CD4-positive, alpha-beta T cell treated with Interleukin-12 subunit alpha and Interleukin-12 subunit beta, for 1 hour (primary cell): ENCODE data around the gene ST6GALNAC6.

ENCODE experiments used
- DNase-seq: peaks from one replicate; pipeline ENCODE4 v3.0.0-alpha.2; 2020

ST6GALNAC6 gene

GRCh38 chr9:127931092-127931881, 31.9 kb upstream of the ST6GALNAC6 start:
- peak; percentile 41 for DNase-seq

GRCh38 chr9:127930231-127931091, 31.1 kb upstream of the ST6GALNAC6 start, which contains the start of gene PIP5KL1:
Gene PIP5KL1, minus strand, starts transcription at chr9:127930777. Its CDS starts 25 bp downstream, at chr9:127930752.
- peak; percentile 74 for DNase-seq

GRCh38 chr9:127929625-127929979, 30.2 kb upstream of the ST6GALNAC6 start:
- no peak for DNase-seq

DNA sequence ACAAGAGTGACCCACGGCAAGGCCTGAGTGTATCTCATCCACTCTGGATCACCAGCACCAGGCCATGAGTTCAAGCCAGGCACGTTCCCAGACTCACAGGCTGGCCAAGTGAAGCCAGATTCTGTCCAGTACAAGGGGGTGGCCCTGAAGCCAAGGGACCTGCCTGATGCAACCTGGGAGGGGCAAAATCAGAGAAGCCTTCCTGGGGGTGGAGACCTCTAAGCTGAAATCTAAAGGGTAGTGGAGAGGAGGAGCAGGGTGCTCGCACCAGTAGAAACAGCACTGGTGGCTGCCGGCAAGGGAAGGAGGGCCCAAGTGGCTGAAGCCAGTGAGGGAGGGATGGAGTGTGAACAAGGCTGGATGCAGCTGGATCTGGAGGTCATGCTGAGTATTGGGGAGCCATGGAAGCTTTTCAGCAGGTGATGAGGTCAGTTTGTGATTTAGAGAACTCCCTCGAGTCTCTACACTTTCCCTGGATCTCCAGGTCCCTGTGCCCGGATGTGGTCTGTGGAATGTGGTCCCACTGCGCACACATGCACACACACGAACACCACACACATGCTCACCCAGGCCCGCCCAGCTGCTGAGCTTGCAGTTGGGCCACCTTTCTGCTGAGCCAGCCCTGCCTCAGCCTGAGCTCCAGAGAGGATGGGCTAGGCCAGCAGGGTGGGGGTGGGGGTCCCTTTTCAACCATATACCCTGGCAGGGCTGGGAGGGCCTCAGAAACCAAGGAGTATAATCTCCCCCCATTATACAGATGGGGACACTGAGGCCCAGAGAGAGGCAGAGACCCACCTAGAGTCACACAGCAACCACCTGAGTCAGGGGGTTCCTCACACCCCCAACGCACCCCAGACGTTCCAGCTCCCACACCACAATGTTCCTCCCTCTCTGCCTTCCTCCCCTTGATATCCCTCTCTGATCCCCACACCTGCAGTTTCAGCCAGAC, 29.5 kb upstream of the ST6GALNAC6 start:
- no peak for DNase-seq

GRCh38 chr9:127927988-127928675, 28.7 kb upstream of the ST6GALNAC6 start:
- DNase-seq, result no peak

DNA sequence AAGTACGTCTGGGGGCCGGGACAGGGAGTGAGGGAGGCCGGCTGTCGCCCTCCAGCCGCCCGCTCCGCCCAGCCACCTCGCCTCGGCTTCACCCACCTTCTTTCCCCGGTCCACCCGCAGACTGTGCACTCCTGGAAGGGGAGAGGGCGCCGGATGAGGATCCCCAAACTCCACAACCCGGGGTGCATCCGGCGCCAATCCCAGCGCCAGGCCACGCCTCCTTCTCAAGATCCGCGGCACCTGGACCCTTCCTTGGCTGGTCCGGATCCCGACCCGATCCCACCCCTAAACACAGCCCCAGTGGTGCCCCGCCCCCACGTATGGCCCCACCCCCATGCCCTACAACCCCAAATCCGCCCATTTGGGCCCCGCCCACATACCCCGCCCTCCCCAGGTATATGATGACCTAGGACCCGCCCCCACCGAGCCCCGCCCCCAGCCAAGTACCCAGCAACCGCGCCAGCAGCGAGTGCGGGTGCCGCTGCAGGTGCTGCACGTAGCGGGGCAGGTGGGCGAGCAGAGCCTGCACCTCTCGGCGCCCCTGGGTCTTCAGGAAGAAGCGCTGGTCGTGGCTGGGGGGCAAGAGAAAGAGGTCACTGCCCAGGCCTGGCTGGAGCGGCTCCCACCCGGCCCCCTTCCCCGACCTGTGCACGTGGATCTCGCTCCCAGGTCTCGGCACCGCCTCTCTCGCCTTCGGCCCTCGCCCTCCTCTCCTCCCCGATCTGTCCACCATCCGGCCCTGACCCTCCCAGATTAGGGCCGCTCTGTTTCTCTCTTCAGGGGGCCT, 28.0 kb upstream of the ST6GALNAC6 start:
- peak; percentile 85 for DNase-seq

GRCh38 chr9:127926906-127927200, 27.4 kb upstream of the ST6GALNAC6 start:
- DNase-seq, result no peak

- DNase-seq, result no peak
These were observed 26.8 kb upstream of the ST6GALNAC6 start for GRCh38 chr9:127925959-127926905.

DNA sequence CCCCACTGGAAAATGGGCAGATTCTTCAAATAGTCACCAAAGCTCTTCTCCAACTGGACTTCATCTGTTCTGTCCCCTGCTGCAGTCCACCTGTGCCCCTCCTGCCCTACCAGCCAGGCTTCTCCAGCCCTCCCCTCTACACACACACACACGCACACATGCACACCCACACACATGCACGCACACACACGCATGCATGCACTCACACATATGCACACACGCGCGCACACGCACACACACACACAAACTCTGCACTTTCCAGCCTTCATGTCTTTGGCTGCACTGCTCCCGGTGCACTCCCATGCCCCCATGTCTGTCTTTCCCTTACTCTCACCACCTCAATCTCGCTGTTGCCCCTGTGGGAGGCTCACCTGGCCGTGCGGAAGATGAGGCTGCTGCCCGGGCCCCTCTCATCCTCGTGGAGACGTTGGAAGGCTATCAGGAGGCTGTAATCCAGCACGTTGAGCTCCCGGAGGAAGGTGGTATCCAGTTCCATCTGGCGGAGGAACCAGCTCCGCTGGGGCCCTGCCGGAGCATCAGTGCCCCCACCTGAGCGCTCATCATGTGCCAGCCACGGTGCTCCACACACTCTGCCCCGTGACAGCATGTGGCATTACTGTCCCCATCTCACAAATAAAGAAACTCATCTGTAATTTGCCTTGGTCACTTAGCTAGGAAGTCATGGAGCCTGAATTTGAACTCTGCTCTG, 25.5 kb upstream of the ST6GALNAC6 start:
- DNase-seq, result no peak

DNA sequence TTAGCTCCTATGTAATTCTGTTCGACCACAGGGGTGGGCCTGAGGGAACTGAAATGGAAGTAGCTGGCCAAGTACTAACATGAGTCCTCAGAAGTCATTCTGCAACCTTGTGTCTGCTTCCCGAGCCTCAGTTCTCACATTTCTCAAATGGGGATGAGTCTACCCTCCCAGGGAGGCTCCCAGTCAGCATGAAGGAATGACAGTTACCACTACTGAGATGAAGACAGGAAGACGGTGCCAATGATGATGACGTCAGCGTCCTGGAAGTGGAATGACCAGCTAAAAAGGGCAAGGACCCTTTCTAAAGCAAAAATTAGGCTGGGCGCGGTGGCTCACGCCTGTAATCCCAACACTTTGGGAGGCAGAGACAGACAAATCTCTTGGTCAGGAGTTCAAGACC, 24.4 kb upstream of the ST6GALNAC6 start:
- no peak for DNase-seq

- DNase-seq, result no peak
These were observed 23.6 kb upstream of the ST6GALNAC6 start for GRCh38 chr9:127923046-127923445.

DNA sequence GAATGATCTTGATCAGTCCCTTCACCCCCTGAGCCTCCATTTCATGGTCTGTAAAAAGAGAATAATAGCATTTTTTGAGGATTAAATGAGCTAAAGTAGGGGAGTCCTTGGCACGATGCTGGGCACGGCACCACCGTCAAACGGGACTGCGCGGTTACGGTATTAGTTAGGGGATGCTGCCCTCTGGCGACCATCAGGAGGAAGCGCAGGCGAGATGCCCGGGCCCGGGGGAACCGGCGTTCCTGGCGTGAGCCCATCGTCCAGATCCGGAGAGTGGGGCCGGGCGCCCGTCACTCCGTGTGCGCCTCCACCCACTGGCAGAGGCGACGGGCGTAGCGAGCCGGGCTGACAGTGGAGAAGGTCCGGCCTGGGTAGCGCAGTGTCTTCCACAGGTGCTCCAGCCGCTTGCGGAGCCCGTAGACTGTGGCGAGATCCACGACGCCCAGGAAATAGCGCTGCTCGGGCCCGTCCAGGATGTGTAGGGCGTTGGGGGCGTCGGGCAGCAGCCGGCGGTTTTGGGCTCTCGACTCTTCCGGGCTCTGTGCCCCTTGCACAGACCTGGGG, 22.2 kb upstream of the ST6GALNAC6 start:
- DNase-seq, result peak; percentile 82

- no peak for DNase-seq
These were observed 21.4 kb upstream of the ST6GALNAC6 start for GRCh38 chr9:127920794-127921193.

GRCh38 chr9:127919253-127919815, 19.9 kb upstream of the ST6GALNAC6 start:
- no peak for DNase-seq

- DNase-seq, result no peak
These were observed 19.0 kb upstream of the ST6GALNAC6 start for GRCh38 chr9:127918183-127919107.

DNA sequence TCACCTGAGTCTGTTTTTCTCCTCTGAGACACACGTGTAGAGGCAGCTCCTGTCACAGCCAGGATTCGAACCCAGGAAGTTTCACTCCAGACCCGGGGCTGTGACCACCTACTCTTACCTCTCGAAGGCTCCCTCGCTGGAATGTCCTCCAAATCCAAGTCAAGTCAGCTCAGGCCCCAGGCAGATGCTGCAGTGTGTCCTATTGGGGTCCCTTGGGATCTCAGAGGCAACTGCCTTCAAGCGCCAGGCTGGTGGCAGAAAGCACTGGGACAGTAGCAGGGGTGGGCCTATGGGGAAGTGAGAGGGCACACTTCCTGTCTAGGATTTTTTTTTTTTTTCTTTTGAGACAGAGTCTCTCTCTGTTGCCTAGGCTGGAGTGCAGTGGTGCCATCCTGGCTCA, 18.2 kb upstream of the ST6GALNAC6 start:
- DNase-seq, result no peak

GRCh38 chr9:127916720-127917581, 17.5 kb upstream of the ST6GALNAC6 start, which contains the start of gene ST6GALNAC4:
Gene ST6GALNAC4, minus strand, starts transcription at chr9:127917041. Its CDS starts 622 bp downstream, at chr9:127916419.
- DNase-seq, result peak; percentile 95
